Measurements from ENCODE around the gene ARHGAP4.

ARHGAP4 gene

GRCh38 chrX:153927672-153927921 is 1.5 kb upstream of the ARHGAP4 start:
- no peak for DNase-seq (ENCODE audit: low spot score)

GRCh38 chrX:153926858-153927671 is 1.0 kb upstream of the ARHGAP4 start:
- DNase-seq (ENCODE audit: low spot score) = no peak

GRCh38 chrX:153926552-153926857 is 441 bp upstream of the ARHGAP4 start:
- no peak for DNase-seq (ENCODE audit: low spot score)

- DNase-seq (ENCODE audit: low spot score) = no peak
Observed at GRCh38 chrX:153925387-153925738, 701 bp downstream of the ARHGAP4 start.

- DNase-seq (ENCODE audit: low spot score) = no peak
Observed at GRCh38 chrX:153924149-153924861, 1.8 kb downstream of the ARHGAP4 start.

GRCh38 chrX:153922932-153923857 is 2.9 kb downstream of the ARHGAP4 start:
- DNase-seq (ENCODE audit: low spot score) = peak; percentile 31

- no peak for DNase-seq (ENCODE audit: low spot score)
Observed at GRCh38 chrX:153921511-153922446, 4.3 kb downstream of the ARHGAP4 start.

GRCh38 chrX:153921070-153921469 is 5.0 kb downstream of the ARHGAP4 start:
- no peak for DNase-seq (ENCODE audit: low spot score)

- DNase-seq (ENCODE audit: low spot score) = no peak
Observed at GRCh38 chrX:153920546-153920945, 5.5 kb downstream of the ARHGAP4 start.

- DNase-seq (ENCODE audit: low spot score) = no peak
Observed at GRCh38 chrX:153919281-153919680, 6.8 kb downstream of the ARHGAP4 start.

GRCh38 chrX:153917869-153918268 is 8.2 kb downstream of the ARHGAP4 start:
- DNase-seq (ENCODE audit: low spot score) = no peak

- no peak for DNase-seq (ENCODE audit: low spot score)
Observed at GRCh38 chrX:153913701-153914100, 12.4 kb downstream of the ARHGAP4 start.

GRCh38 chrX:153913211-153913610 is 12.9 kb downstream of the ARHGAP4 start:
- no peak for DNase-seq (ENCODE audit: low spot score)

- DNase-seq (ENCODE audit: low spot score) = no peak
Observed at GRCh38 chrX:153911798-153912197, 14.3 kb downstream of the ARHGAP4 start.

- DNase-seq (ENCODE audit: low spot score) = no peak
Observed at GRCh38 chrX:153910446-153910845, 15.6 kb downstream of the ARHGAP4 start.

- no peak for DNase-seq (ENCODE audit: low spot score)
Observed at GRCh38 chrX:153909980-153910360, 16.1 kb downstream of the ARHGAP4 start.

GRCh38 chrX:153909024-153909979 is 16.8 kb downstream of the ARHGAP4 start:
- no peak for DNase-seq (ENCODE audit: low spot score)

GRCh38 chrX:153908219-153908860 is 17.7 kb downstream of the ARHGAP4 start:
- no peak for DNase-seq (ENCODE audit: low spot score)

GRCh38 chrX:153907456-153907855 is 18.6 kb downstream of the ARHGAP4 start:
- no peak for DNase-seq (ENCODE audit: low spot score)

Data from hematopoietic multipotent progenitor cell treated with erythropoietin and hydrocortisone succinate and interleukin-3 and kit ligand, for 17 days (in vitro differentiated cells).